ENCODE data around the gene SEC62. TPM values are rescaled to one million over a fixed set of nuclear protein-coding genes. Genes with fewer than 3 reads are reported as not detected.
A peak's percentile ranks its signal among the peaks of the same experiment; 100 is the strongest.

The SEC62 gene
- total and polyA plus RNA-seq, 9 of the 15 experiments (the other 6 are each of a cell fraction or from before 2014, with no cell fraction given) = 34.5 to 152 (median 51.8) TPM

GRCh38 chr3:170037463-170038433 is 71.1 kb downstream of the SEC62 start, which contains the start of gene GPR160 (continued):
- TF ChIP-seq ZBTB17 (CRISPR knock-in tag; IDR thresholded peaks at IDR 0.05) (peak; percentile 69), CC2D1A (IDR thresholded peaks at IDR 0.05) (no peak), SRSF7 (optimal IDR thresholded peaks at IDR 0.05; ENCODE audit: low read depth, low read length) (no peak), ZC3H11A (IDR thresholded peaks at IDR 0.05; ENCODE audit: low read depth, low read length) (no peak), ARHGAP35 (IDR thresholded peaks at IDR 0.05; ENCODE audit: partially characterized antibody) (no peak), ZC3H8 (IDR thresholded peaks at IDR 0.05) (no peak), BDP1 (IDR thresholded peaks at IDR 0.05; ENCODE audit: insufficient read depth, insufficient read length) (no peak), HEY1 (CRISPR knock-in tag; IDR thresholded peaks at IDR 0.05; ENCODE audit: borderline replicate concordance) (no peak), MCM7 (IDR thresholded peaks at IDR 0.05) (no peak), MCM2 (IDR thresholded peaks at IDR 0.05; ENCODE audit: low read depth) (no peak), OTX1 (CRISPR knock-in tag; IDR thresholded peaks at IDR 0.05) (no peak), TRIM28 (IDR thresholded peaks at IDR 0.05) (no peak), ZC3H4 (CRISPR knock-in tag; IDR thresholded peaks at IDR 0.05; ENCODE audit: borderline replicate concordance) (no peak), ZFPM2 (CRISPR knock-in tag; IDR thresholded peaks at IDR 0.05) (no peak), PHF20 (IDR thresholded peaks at IDR 0.05; ENCODE audit: partially characterized antibody) (peak; percentile 43), RBBP5 (IDR thresholded peaks at IDR 0.05; ENCODE audit: borderline replicate concordance, insufficient read depth, low read length, poor library complexity, severe bottlenecking) (no peak), ZBTB43 (CRISPR knock-in tag; IDR thresholded peaks at IDR 0.05) (no peak), CREB1 (IDR thresholded peaks at IDR 0.05) (no peak), CREB1 (CRISPR knock-in tag; IDR thresholded peaks at IDR 0.05) (peak; percentile 41; the same call in 1 of the 2 replicates), ARID4B (CRISPR knock-in tag; IDR thresholded peaks at IDR 0.05) (no peak), ZBTB8A (IDR thresholded peaks at IDR 0.05; ENCODE audit: partially characterized antibody) (no peak), ZNF436 (CRISPR knock-in tag; IDR thresholded peaks at IDR 0.05) (no peak)
